HCT116 (cell line): Measurements from ENCODE around the gene ALAS1. TPM values are rescaled to one million over a fixed set of nuclear protein-coding genes. Genes with fewer than 3 reads are reported as not detected.

Source experiments
- ATAC-seq: fragments of 200-7000 bp; cut with Tn5 transposase; 2 replicates; pipeline ENCODE4 v1.9.1; 2020; ENCODE audit warnings: mild to moderate bottlenecking, moderate library complexity
- BruUV-seq: library from RNA; stranded (reverse); fragments of 400-500 nt; replicated peaks from 2 replicates; lab custom pipeline; 2021; lab: Mats Ljungman, UMichigan
- CTCF ChIA-PET: fragments of 300-600 bp; sonication (Branson Sonifier 250); formaldehyde crosslinking; loops from one replicate; lab custom pipeline; 2021; ENCODE audit warnings: antibody characterized with exemption; lab: Charles Lee
- POLR2A ChIA-PET: fragments of 300-600, 350-600 bp; sonication (Branson Sonifier 250); formaldehyde crosslinking; loops from one replicate; lab custom pipeline; 2021; ENCODE audit warnings: antibody characterized with exemption; lab: Charles Lee
- RAD21 ChIA-PET, 2 experiments: fragments of 300-600 bp; sonication (Branson Sonifier 250); formaldehyde crosslinking; loops; one replicate each; lab custom pipeline; 2023; ENCODE audit warnings: low total read pairs in 2 of 2; ENCODE audit not compliant: uncharacterized antibody in 2 of 2, unreplicated experiment in 2 of 2, low non-redundant PET in 1 of 2; lab: Charles Lee
- DNase-seq: peaks from one replicate; pipeline ENCODE4 v3.0.0-alpha.2; 2010; ENCODE audit warnings: low read depth, low spot score
- H2AFZ ChIP-seq: fragments of 200-600 bp; shearing (Covaris generic), sonication (generic); 2 replicates; pipeline ENCODE4 v1.6.1; 2017; ENCODE audit warnings: low read depth, mixed run types, mixed read lengths, antibody characterized with exemption, low read length; ENCODE audit not compliant: poor library complexity, severe bottlenecking
- H3K27ac ChIP-seq: 2 replicates; pipeline ENCODE4 v1.5.1; 2012; ENCODE audit warnings: low read depth, low read length
- H3K27me3 ChIP-seq: fragments of 200-600 bp; sonication (generic); 2 replicates; pipeline ENCODE4 v1.6.1; 2016; ENCODE audit warnings: mixed run types, low read length, mixed read lengths; ENCODE audit not compliant: insufficient read depth
- H3K36me3 ChIP-seq, 2 experiments: fragments of 200-500 bp in 1 of 2; fragments of 200-600 bp in 1 of 2; sonication (Bioruptor generic) in 1 of 2; sonication (generic) in 1 of 2; 2 replicates each; pipeline versions ENCODE4 v1.5.1 to v1.6.1; 2014 to 2016; ENCODE audit warnings: low read length in 2 of 2, inconsistent platforms in 1 of 2, mixed read lengths in 1 of 2, mixed run types in 1 of 2; ENCODE audit not compliant: insufficient read depth in 2 of 2, control insufficient read depth in 1 of 2
- H3K4me1 ChIP-seq, 2 experiments: fragments of 200-600 bp in 1 of 2; sonication (generic) in 1 of 2; 2 replicates each; pipeline versions ENCODE4 v1.5.1 to v1.6.1; 2012 to 2017; ENCODE audit warnings: low read length in 2 of 2, inconsistent platforms in 1 of 2, mild to moderate bottlenecking in 1 of 2, mixed read lengths in 1 of 2, mixed run types in 1 of 2, moderate library complexity in 1 of 2; ENCODE audit not compliant: insufficient read depth in 2 of 2, control insufficient read depth in 1 of 2
- H3K4me2 ChIP-seq: fragments of 200-600 bp; sonication (generic); 2 replicates; pipeline ENCODE4 v1.6.1; 2017; ENCODE audit warnings: mixed run types, low read length, mixed read lengths
- H3K4me3 ChIP-seq, 2 experiments: fragments of 200-600 bp in 1 of 2; sonication (generic) in 1 of 2; replicated peaks in 1 of 2; 2 replicates each; pipeline ENCODE4 v1.5.1; 2011 to 2016; ENCODE audit warnings: low read length in 2 of 2, control low read depth in 1 of 2, low read depth in 1 of 2, mild to moderate bottlenecking in 1 of 2, mixed read lengths in 1 of 2, mixed run types in 1 of 2
- H3K79me2 ChIP-seq: fragments of 200-600 bp; sonication (generic); 2 replicates; pipeline ENCODE4 v1.6.1; 2017; ENCODE audit warnings: mild to moderate bottlenecking, mixed run types, low read length, moderate library complexity, mixed read lengths; ENCODE audit not compliant: insufficient read depth
- H3K9ac ChIP-seq: fragments of 200-600 bp; sonication (generic); 2 replicates; pipeline ENCODE4 v1.6.1; 2016; ENCODE audit warnings: low read length, mixed read lengths
- H3K9me2 ChIP-seq: fragments of 200-600 bp; sonication (generic), shearing (Covaris generic); 2 replicates; pipeline ENCODE4 v1.6.1; 2017; ENCODE audit warnings: mixed run types, mild to moderate bottlenecking, moderate library complexity; ENCODE audit not compliant: insufficient read depth
- H3K9me3 ChIP-seq, 2 experiments: fragments of 200-500 bp in 1 of 2; fragments of 200-600 bp in 1 of 2; sonication (Bioruptor generic) in 1 of 2; sonication (generic) in 1 of 2; 2 replicates each; pipeline ENCODE4 v1.6.1; 2014 to 2017; ENCODE audit warnings: low read length in 2 of 2, mixed read lengths in 2 of 2, inconsistent platforms in 1 of 2, low read depth in 1 of 2, mild to moderate bottlenecking in 1 of 2, mixed run types in 1 of 2, moderate library complexity in 1 of 2; ENCODE audit not compliant: control insufficient read depth in 1 of 2, insufficient read depth in 1 of 2
- H4K20me1 ChIP-seq: fragments of 200-600 bp; sonication (generic), shearing (Covaris generic); 2 replicates; pipeline ENCODE4 v1.6.1; 2017; ENCODE audit warnings: mixed run types, mild to moderate bottlenecking, moderate library complexity; ENCODE audit not compliant: insufficient read depth
- ATF3 ChIP-seq: IDR thresholded peaks from 2 replicates; pipeline ENCODE4 v1.6.1; 2012
- CBX3 ChIP-seq: IDR thresholded peaks from 2 replicates; pipeline ENCODE4 v1.6.1; 2012; ENCODE audit warnings: low read depth
- ELF1 ChIP-seq: IDR thresholded peaks from 2 replicates; pipeline ENCODE4 v1.6.1; 2012; ENCODE audit warnings: low read depth, borderline replicate concordance
- JUND ChIP-seq: IDR thresholded peaks from 2 replicates; pipeline ENCODE4 v1.6.1; 2012
- POLR2A ChIP-seq: IDR thresholded peaks from 2 replicates; pipeline ENCODE4 v1.7.0; 2011; ENCODE audit warnings: borderline replicate concordance; ENCODE audit not compliant: insufficient read depth, insufficient read length; ENCODE audit errors: extremely low read depth
- REST ChIP-seq: IDR thresholded peaks from 2 replicates; pipeline ENCODE4 v1.6.1; 2012; ENCODE audit warnings: low read depth
- SRF ChIP-seq: IDR thresholded peaks from 2 replicates; pipeline ENCODE4 v1.6.1; 2012; ENCODE audit warnings: low read depth
- TCF7L2 ChIP-seq: IDR thresholded peaks from 2 replicates; pipeline ENCODE4 v1.7.0; 2011; ENCODE audit warnings: borderline replicate concordance, inconsistent platforms; ENCODE audit not compliant: insufficient read depth, insufficient read length; ENCODE audit errors: extremely low read depth
- YY1 ChIP-seq: IDR thresholded peaks from 2 replicates; pipeline ENCODE4 v1.6.1; 2011; ENCODE audit warnings: low read length, low read depth, moderate library complexity, mild to moderate bottlenecking; ENCODE audit not compliant: insufficient replicate concordance; ENCODE audit errors: extremely low read depth
- ZBTB33 ChIP-seq: IDR thresholded peaks from 2 replicates; pipeline ENCODE4 v1.6.1; 2011; ENCODE audit warnings: mild to moderate bottlenecking, low read length, moderate library complexity; ENCODE audit not compliant: insufficient replicate concordance; ENCODE audit errors: extremely low read depth
- ZNF274 ChIP-seq: fragments of 200-500 bp; sonication (Bioruptor generic); IDR thresholded peaks from 2 replicates; pipeline ENCODE4 v1.6.1; 2014; ENCODE audit warnings: mild to moderate bottlenecking, low read depth, low read length, inconsistent platforms
- intact Hi-C: fragments of 100-400 bp; cut with micrococcal nuclease; formaldehyde crosslinking; loops from 2 replicates; pipeline ENCODE4 v1.10.0; 2022
- total RNA-seq: library from RNA; stranded (reverse); gene quantifications from one replicate; pipeline ENCODE4 v1.2.1, GENCODE V29; 2021; ENCODE audit not compliant: unreplicated experiment

The ALAS1 gene
- total RNA-seq, 1 experiment from 2014 or later: 74.0 TPM

- TF ChIP-seq TCF7L2: no peak
- TF ChIP-seq SRF: no peak
- no peak for TF ChIP-seq REST
- TF ChIP-seq, all 23 proteins: peak for 0
Measured at GRCh38 chr3:52246728-52247408, 48.9 kb downstream of the ALAS1 start (continued).

GRCh38 chr3:52247409-52248164 is 49.6 kb downstream of the ALAS1 start:
- no TSS peak for BruUV-seq
- H3K4me2 ChIP-seq: no peak overlapping the region

More at GRCh38 chr3:52247409-52248164, 49.6 kb downstream of the ALAS1 start:
- no peak overlapping the region for H3K4me3 ChIP-seq
- CTCF ChIA-PET: interaction anchor here (1.2 kb wide), 1 partner anchor 13 kb away, joined by 3 read pairs; no protein-coding TSS in a partner anchor
- H4K20me1 ChIP-seq: no peaks in the 10 kb centered on the region
- peaks cover 0 to 4% of the 10 kb centered on the region in 2 experiments; a peak in 1 of 4 replicates for H3K9me3 ChIP-seq
- intact Hi-C loops: no loop called here
- POLR2A ChIA-PET: no interaction called here
- no peaks in the 10 kb centered on the region for H3K79me2 ChIP-seq
- H3K36me3 ChIP-seq: peaks cover 2 to 17% of the 10 kb centered on the region in 2 experiments; a peak in 3 of 4 replicates
- peaks cover 20 to 33% of the 10 kb centered on the region in 2 experiments; a peak in 3 of 4 replicates for H3K4me1 ChIP-seq
- no peaks in the 10 kb centered on the region for H3K9me2 ChIP-seq
- TF ChIP-seq ELF1 (no peak), JUND (no peak), ZBTB33 (no peak), ATF3 (no peak), SRF (no peak), YY1 (no peak), ZNF274 (no peak), POLR2A (no peak), CBX3 (no peak)
- no peak overlapping the region for H3K27ac ChIP-seq
- no peak overlapping the region for H3K9ac ChIP-seq
- no peaks in the 10 kb centered on the region for H3K27me3 ChIP-seq
- DNase-seq: no peak
- RAD21 ChIA-PET: no interaction called here
- ATAC-seq: no peak
- no peak overlapping the region for H2AFZ ChIP-seq
